HEK293 (cell line): ENCODE results near the gene ARIH1.

Source experiments
- CTCF ChIA-PET: fragments of 350-600 bp; formaldehyde crosslinking; extraction: SDS; loops from one replicate; lab custom pipeline; 2021; ENCODE audit warnings: antibody characterized with exemption; lab: Yijun Ruan, JAX
- POLR2A ChIA-PET: fragments of 300-600 bp; formaldehyde crosslinking; extraction: SDS; loops from one replicate; lab custom pipeline; 2020; ENCODE audit warnings: antibody characterized with exemption, inconsistent platforms; lab: Yijun Ruan, JAX
- H3K27ac ChIP-seq: fragments of 200-500 bp; sonication (Bioruptor generic); 2 replicates; pipeline ENCODE4 v1.5.1; 2014; ENCODE audit warnings: low read depth, low read length, control low read depth, inconsistent platforms; ENCODE audit errors: extremely low read depth
- H3K36me3 ChIP-seq, 2 experiments: fragments of 200-500 bp in 1 of 2; sonication (Bioruptor generic) in 1 of 2; 1 replicate in 1 of 2; 2 replicates in 1 of 2; pipeline ENCODE4 v1.5.1; 2014 to 2017; ENCODE audit warnings: inconsistent platforms in 2 of 2, low read length in 2 of 2; ENCODE audit not compliant: control insufficient read depth in 2 of 2, insufficient read depth in 1 of 2
- H3K4me1 ChIP-seq: fragments of 200-500 bp; sonication (Bioruptor generic); 2 replicates; pipeline ENCODE4 v1.5.1; 2014; ENCODE audit warnings: mild to moderate bottlenecking, low read length, inconsistent platforms; ENCODE audit not compliant: control insufficient read depth, insufficient read depth
- H3K4me3 ChIP-seq: 2 replicates; pipeline ENCODE4 v1.5.1; 2011; ENCODE audit warnings: low read depth, mild to moderate bottlenecking, control low read depth, low read length, moderate library complexity
- H3K9me3 ChIP-seq: fragments of 200-500 bp; sonication (Bioruptor generic); 2 replicates; pipeline ENCODE4 v1.5.1; 2014; ENCODE audit warnings: low read depth, low read length, inconsistent platforms; ENCODE audit not compliant: control insufficient read depth, insufficient read depth
- EGR2 ChIP-seq: fragments of 450-650 bp; formaldehyde crosslinking; IDR thresholded peaks from 2 replicates; pipeline ENCODE4 v1.5.1; 2016; ENCODE audit warnings: low read depth, missing biosample characterization, missing genetic modification characterization
- GFI1B ChIP-seq: fragments of 450-650 bp; formaldehyde crosslinking; IDR thresholded peaks from 2 replicates; pipeline ENCODE4 v1.5.1; 2016; ENCODE audit warnings: missing biosample characterization, missing genetic modification characterization
- HOXC10 ChIP-seq: sonication (generic); formaldehyde crosslinking; IDR thresholded peaks from 2 replicates; pipeline ENCODE4 v1.8.1; 2023; ENCODE audit warnings: mild to moderate bottlenecking, missing genetic modification reagents
- MEIS1 ChIP-seq: sonication (generic); formaldehyde crosslinking; IDR thresholded peaks from 2 replicates; pipeline ENCODE4 v1.8.1; 2022; ENCODE audit warnings: missing genetic modification reagents, mild to moderate bottlenecking, borderline replicate concordance
- PRDM1 ChIP-seq: fragments of 450-650 bp; formaldehyde crosslinking; IDR thresholded peaks from 2 replicates; pipeline ENCODE4; 2016; ENCODE audit warnings: missing biosample characterization, missing genetic modification characterization
- WT1 ChIP-seq: fragments of 450-650 bp; formaldehyde crosslinking; IDR thresholded peaks from 2 replicates; pipeline ENCODE4 v1.5.1; 2016; ENCODE audit warnings: missing biosample characterization, missing genetic modification characterization
- ZBTB1 ChIP-seq: fragments of 450-650 bp; formaldehyde crosslinking; IDR thresholded peaks from 2 replicates; pipeline ENCODE4 v1.5.1; 2016; ENCODE audit warnings: missing biosample characterization, missing genetic modification characterization
- ZFP37 ChIP-seq: fragments of 450-650 bp; formaldehyde crosslinking; IDR thresholded peaks from 2 replicates; pipeline ENCODE4 v1.5.1; 2016; ENCODE audit warnings: missing biosample characterization, missing genetic modification characterization
- ZFP41 ChIP-seq: fragments of 450-650 bp; formaldehyde crosslinking; IDR thresholded peaks from 2 replicates; pipeline ENCODE4 v1.5.1; 2016; ENCODE audit warnings: missing biosample characterization, missing genetic modification characterization, borderline replicate concordance
- ZNF10 ChIP-seq: fragments of 450-650 bp; formaldehyde crosslinking; IDR thresholded peaks from 2 replicates; pipeline ENCODE4 v1.5.1; 2017; ENCODE audit warnings: missing biosample characterization, missing genetic modification characterization
- ZNF155 ChIP-seq: fragments of 450-650 bp; formaldehyde crosslinking; IDR thresholded peaks from 2 replicates; pipeline ENCODE4 v1.5.1; 2016; ENCODE audit warnings: missing biosample characterization, missing genetic modification characterization
- ZNF311 ChIP-seq: fragments of 450-650 bp; formaldehyde crosslinking; IDR thresholded peaks from 2 replicates; pipeline ENCODE4 v1.5.1; 2017; ENCODE audit warnings: missing biosample characterization, missing genetic modification characterization, borderline replicate concordance
- ZNF350 ChIP-seq: fragments of 450-650 bp; formaldehyde crosslinking; IDR thresholded peaks from 2 replicates; pipeline ENCODE4 v1.5.0; 2017; ENCODE audit warnings: missing biosample characterization, mild to moderate bottlenecking, missing genetic modification characterization
- ZNF391 ChIP-seq: fragments of 450-650 bp; formaldehyde crosslinking; IDR thresholded peaks from 2 replicates; pipeline ENCODE4 v1.5.1; 2016; ENCODE audit warnings: low read depth, missing biosample characterization, missing genetic modification characterization, borderline replicate concordance
- ZNF404 ChIP-seq: fragments of 450-650 bp; formaldehyde crosslinking; IDR thresholded peaks from 2 replicates; pipeline ENCODE4 v1.5.1; 2017; ENCODE audit warnings: missing biosample characterization, missing genetic modification characterization
- ZNF473 ChIP-seq: fragments of 450-650 bp; formaldehyde crosslinking; IDR thresholded peaks from 2 replicates; pipeline ENCODE4 v1.5.1; 2017; ENCODE audit warnings: missing biosample characterization, missing genetic modification characterization
- ZNF501 ChIP-seq: fragments of 450-650 bp; formaldehyde crosslinking; IDR thresholded peaks from 2 replicates; pipeline ENCODE4 v1.5.1; 2016; ENCODE audit warnings: missing biosample characterization, missing genetic modification characterization
- ZNF585B ChIP-seq: fragments of 450-650 bp; formaldehyde crosslinking; IDR thresholded peaks from 2 replicates; pipeline ENCODE4 v1.5.1; 2016; ENCODE audit warnings: missing biosample characterization, missing genetic modification characterization
- ZNF654 ChIP-seq: fragments of 450-650 bp; formaldehyde crosslinking; IDR thresholded peaks from 2 replicates; pipeline ENCODE4 v1.5.1; 2016; ENCODE audit warnings: low read depth, missing biosample characterization, missing genetic modification characterization
- ZNF664 ChIP-seq: fragments of 450-650 bp; formaldehyde crosslinking; IDR thresholded peaks from 2 replicates; pipeline ENCODE4 v1.5.1; 2016; ENCODE audit warnings: missing biosample characterization, missing genetic modification characterization
- ZNF677 ChIP-seq: fragments of 450-650 bp; IDR thresholded peaks from 2 replicates; pipeline ENCODE4 v1.5.0; 2018; ENCODE audit warnings: missing biosample characterization, mild to moderate bottlenecking, missing genetic modification characterization, moderate library complexity
- ZNF701 ChIP-seq: fragments of 450-650 bp; formaldehyde crosslinking; IDR thresholded peaks from 2 replicates; pipeline ENCODE4 v1.5.1; 2016; ENCODE audit warnings: missing biosample characterization, missing genetic modification characterization
- ZNF707 ChIP-seq: fragments of 450-650 bp; formaldehyde crosslinking; IDR thresholded peaks from 2 replicates; pipeline ENCODE4 v1.5.1; 2016; ENCODE audit warnings: missing biosample characterization, missing genetic modification characterization
- ZNF776 ChIP-seq: fragments of 450-650 bp; formaldehyde crosslinking; IDR thresholded peaks from 2 replicates; pipeline ENCODE4 v1.5.0; 2017; ENCODE audit warnings: missing biosample characterization, missing genetic modification characterization, borderline replicate concordance
- ZNF792 ChIP-seq: fragments of 450-650 bp; formaldehyde crosslinking; IDR thresholded peaks from 2 replicates; pipeline ENCODE4 v1.5.1; 2016; ENCODE audit warnings: missing biosample characterization, missing genetic modification characterization
- ZSCAN16 ChIP-seq: fragments of 450-650 bp; formaldehyde crosslinking; IDR thresholded peaks from 2 replicates; pipeline ENCODE4 v1.5.1; 2016; ENCODE audit warnings: missing biosample characterization, missing genetic modification characterization
- ZXDB ChIP-seq: fragments of 450-650 bp; formaldehyde crosslinking; IDR thresholded peaks from 2 replicates; pipeline ENCODE4 v1.5.1; 2016; ENCODE audit warnings: missing biosample characterization, missing genetic modification characterization
- TF ChIP-seq, protein P1 (sequence below): fragments of 450-650 bp; formaldehyde crosslinking; IDR thresholded peaks from 2 replicates; pipeline ENCODE4 v1.5.1; 2017; ENCODE audit warnings: missing biosample characterization, missing genetic modification characterization
- TF ChIP-seq, protein P2 (sequence below): fragments of 450-650 bp; formaldehyde crosslinking; IDR thresholded peaks from 2 replicates; pipeline ENCODE4 v1.5.1; 2016; ENCODE audit warnings: missing biosample characterization, missing genetic modification characterization
- TF ChIP-seq, protein P3 (sequence below): IDR thresholded peaks from 2 replicates; pipeline ENCODE4 v1.6.1; 2011; ENCODE audit warnings: mild to moderate bottlenecking, low read depth, low read length, borderline replicate concordance
- TF ChIP-seq, protein P4 (sequence below): fragments of 450-650 bp; formaldehyde crosslinking; IDR thresholded peaks from 2 replicates; pipeline ENCODE4 v1.5.1; 2016; ENCODE audit warnings: missing biosample characterization, missing genetic modification characterization
- TF ChIP-seq, protein P5 (sequence below): fragments of 450-650 bp; formaldehyde crosslinking; IDR thresholded peaks from 2 replicates; pipeline ENCODE4 v1.5.1; 2016; ENCODE audit warnings: missing biosample characterization, missing genetic modification characterization
- TF ChIP-seq, protein P6 (sequence below): fragments of 450-650 bp; formaldehyde crosslinking; IDR thresholded peaks from 2 replicates; pipeline ENCODE4 v1.5.1; 2016; ENCODE audit warnings: missing biosample characterization, missing genetic modification characterization

ARIH1 gene

DNA sequence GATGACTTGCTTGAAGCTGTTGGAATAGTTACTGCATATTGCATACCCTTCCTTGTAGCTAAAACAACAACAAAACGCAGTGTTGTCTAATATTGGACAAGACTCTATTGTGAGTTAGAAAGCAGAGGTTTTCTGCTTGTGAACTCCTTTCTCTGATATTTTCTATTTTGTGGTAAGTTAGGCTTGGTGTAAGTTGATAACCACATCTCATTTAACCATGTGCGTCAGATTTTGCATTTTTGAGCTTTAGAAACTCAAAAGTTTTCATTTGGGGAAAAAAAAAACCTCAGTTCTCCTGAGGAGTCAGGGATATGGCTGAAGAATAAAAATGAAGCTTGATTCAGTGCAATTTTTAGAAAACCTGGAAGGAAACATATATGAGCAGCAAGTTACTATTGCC, 1.5 kb downstream of the ARIH1 start:
- peak overlapping the region; percentile 66 for H3K4me3 ChIP-seq
- H3K9me3 ChIP-seq = no peaks in the 10 kb centered on the region
- CTCF ChIA-PET = interaction anchor here (0.6 to 1.2 kb wide), 4 partner anchors 8 to 779 kb away, joined by 3 to 6 read pairs (median 5); no protein-coding TSS in a partner anchor
- H3K36me3 ChIP-seq = peaks cover 37 to 44% of the 10 kb centered on the region in 2 experiments
- H3K4me1 ChIP-seq = peaks cover 6% of the 10 kb centered on the region
- TF ChIP-seq, protein P1, sequence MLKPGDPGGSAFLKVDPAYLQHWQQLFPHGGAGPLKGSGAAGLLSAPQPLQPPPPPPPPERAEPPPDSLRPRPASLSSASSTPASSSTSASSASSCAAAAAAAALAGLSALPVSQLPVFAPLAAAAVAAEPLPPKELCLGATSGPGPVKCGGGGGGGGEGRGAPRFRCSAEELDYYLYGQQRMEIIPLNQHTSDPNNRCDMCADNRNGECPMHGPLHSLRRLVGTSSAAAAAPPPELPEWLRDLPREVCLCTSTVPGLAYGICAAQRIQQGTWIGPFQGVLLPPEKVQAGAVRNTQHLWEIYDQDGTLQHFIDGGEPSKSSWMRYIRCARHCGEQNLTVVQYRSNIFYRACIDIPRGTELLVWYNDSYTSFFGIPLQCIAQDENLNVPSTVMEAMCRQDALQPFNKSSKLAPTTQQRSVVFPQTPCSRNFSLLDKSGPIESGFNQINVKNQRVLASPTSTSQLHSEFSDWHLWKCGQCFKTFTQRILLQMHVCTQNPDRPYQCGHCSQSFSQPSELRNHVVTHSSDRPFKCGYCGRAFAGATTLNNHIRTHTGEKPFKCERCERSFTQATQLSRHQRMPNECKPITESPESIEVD (tag by site-specific recombination) = no peak
- peak; percentile 37; the same call in 1 of the 2 replicates for TF ChIP-seq PRDM1 (tag by site-specific recombination)
- TF ChIP-seq ZNF707 (tag by site-specific recombination) = no peak
- TF ChIP-seq ZNF155 (tag by site-specific recombination) = no peak
- no peak for TF ChIP-seq ZNF350 (tag by site-specific recombination)
- TF ChIP-seq ZBTB1 = no peak
- TF ChIP-seq ZNF677 = peak; percentile 73
- TF ChIP-seq ZNF404 (tag by site-specific recombination) = no peak
- no peak for TF ChIP-seq ZNF585B (tag by site-specific recombination)
- TF ChIP-seq ZNF473 (tag by site-specific recombination) = no peak
- no peak for TF ChIP-seq ZNF701 (tag by site-specific recombination)
- TF ChIP-seq WT1 (tag by site-specific recombination) = no peak
- TF ChIP-seq ZNF391 (tag by site-specific recombination) = no peak
- TF ChIP-seq, protein P2, sequence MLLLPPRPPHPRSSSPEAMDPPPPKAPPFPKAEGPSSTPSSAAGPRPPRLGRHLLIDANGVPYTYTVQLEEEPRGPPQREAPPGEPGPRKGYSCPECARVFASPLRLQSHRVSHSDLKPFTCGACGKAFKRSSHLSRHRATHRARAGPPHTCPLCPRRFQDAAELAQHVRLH (tag by site-specific recombination) = no peak
- TF ChIP-seq, protein P3, sequence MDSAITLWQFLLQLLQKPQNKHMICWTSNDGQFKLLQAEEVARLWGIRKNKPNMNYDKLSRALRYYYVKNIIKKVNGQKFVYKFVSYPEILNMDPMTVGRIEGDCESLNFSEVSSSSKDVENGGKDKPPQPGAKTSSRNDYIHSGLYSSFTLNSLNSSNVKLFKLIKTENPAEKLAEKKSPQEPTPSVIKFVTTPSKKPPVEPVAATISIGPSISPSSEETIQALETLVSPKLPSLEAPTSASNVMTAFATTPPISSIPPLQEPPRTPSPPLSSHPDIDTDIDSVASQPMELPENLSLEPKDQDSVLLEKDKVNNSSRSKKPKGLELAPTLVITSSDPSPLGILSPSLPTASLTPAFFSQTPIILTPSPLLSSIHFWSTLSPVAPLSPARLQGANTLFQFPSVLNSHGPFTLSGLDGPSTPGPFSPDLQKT = no peak
- TF ChIP-seq ZNF792 (tag by site-specific recombination) = no peak
- no peak for TF ChIP-seq ZNF10
- TF ChIP-seq ZNF654 (tag by site-specific recombination) = no peak
- no peak for TF ChIP-seq ZXDB
- TF ChIP-seq ZFP41 (tag by site-specific recombination) = no peak
- TF ChIP-seq, protein P4, sequence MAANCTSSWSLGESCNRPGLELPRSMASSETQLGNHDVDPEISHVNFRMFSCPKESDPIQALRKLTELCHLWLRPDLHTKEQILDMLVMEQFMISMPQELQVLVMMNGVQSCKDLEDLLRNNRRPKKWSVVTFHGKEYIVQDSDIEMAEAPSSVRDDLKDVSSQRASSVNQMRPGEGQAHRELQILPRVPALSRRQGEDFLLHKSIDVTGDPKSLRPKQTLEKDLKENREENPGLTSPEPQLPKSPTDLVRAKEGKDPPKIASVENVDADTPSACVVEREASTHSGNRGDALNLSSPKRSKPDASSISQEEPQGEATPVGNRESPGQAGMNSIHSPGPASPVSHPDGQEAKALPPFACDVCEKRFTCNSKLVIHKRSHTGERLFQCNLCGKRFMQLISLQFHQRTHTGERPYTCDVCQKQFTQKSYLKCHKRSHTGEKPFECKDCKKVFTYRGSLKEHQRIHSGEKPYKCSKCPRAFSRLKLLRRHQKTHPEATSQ (tag by site-specific recombination) = no peak
- no peak for TF ChIP-seq EGR2 (tag by site-specific recombination)
- no peak for TF ChIP-seq MEIS1
- TF ChIP-seq ZNF501 (tag by site-specific recombination) = no peak
- TF ChIP-seq, protein P5, sequence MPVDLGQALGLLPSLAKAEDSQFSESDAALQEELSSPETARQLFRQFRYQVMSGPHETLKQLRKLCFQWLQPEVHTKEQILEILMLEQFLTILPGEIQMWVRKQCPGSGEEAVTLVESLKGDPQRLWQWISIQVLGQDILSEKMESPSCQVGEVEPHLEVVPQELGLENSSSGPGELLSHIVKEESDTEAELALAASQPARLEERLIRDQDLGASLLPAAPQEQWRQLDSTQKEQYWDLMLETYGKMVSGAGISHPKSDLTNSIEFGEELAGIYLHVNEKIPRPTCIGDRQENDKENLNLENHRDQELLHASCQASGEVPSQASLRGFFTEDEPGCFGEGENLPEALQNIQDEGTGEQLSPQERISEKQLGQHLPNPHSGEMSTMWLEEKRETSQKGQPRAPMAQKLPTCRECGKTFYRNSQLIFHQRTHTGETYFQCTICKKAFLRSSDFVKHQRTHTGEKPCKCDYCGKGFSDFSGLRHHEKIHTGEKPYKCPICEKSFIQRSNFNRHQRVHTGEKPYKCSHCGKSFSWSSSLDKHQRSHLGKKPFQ (tag by site-specific recombination) = no peak
- TF ChIP-seq ZNF776 (tag by site-specific recombination) = no peak
- TF ChIP-seq HOXC10 (CRISPR knock-in tag) = no peak
- TF ChIP-seq ZNF311 (tag by site-specific recombination) = no peak
- TF ChIP-seq, protein P6, sequence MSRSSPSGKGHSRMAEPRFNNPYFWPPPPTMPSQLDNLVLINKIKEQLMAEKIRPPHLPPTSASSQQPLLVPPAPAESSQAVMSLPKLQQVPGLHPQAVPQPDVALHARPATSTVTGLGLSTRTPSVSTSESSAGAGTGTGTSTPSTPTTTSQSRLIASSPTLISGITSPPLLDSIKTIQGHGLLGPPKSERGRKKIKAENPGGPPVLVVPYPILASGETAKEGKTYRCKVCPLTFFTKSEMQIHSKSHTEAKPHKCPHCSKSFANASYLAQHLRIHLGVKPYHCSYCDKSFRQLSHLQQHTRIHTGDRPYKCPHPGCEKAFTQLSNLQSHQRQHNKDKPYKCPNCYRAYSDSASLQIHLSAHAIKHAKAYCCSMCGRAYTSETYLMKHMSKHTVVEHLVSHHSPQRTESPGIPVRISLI = 0 out of 2 replicates have a peak, but pooled peaks have one; percentile 11
- TF ChIP-seq ZNF664 = peak; percentile 97
- TF ChIP-seq ZFP37 (tag by site-specific recombination) = no peak
- TF ChIP-seq GFI1B (tag by site-specific recombination) = no peak
- no peak for TF ChIP-seq ZSCAN16 (tag by site-specific recombination)
- POLR2A ChIA-PET = interaction anchor here (0.5 to 1.8 kb wide), 4 partner anchors 13 to 248 kb away, joined by 3 to 4 read pairs (median 3); no protein-coding TSS in a partner anchor
- H3K27ac ChIP-seq = peak overlapping the region; percentile 100
